K562 (cell line): ENCODE data around the gene CD4. TPM values are rescaled to one million over a fixed set of nuclear protein-coding genes. Genes with fewer than 3 reads are reported as not detected.

Experiments used
- CC2D1A ChIP-seq: fragments of 450-650 bp; IDR thresholded peaks from 2 replicates; pipeline ENCODE4 v1.6.1; 2017; ENCODE audit warnings: mild to moderate bottlenecking
- CHAMP1 ChIP-seq: fragments of 450-650 bp; IDR thresholded peaks from 2 replicates; pipeline ENCODE4 v1.6.1; 2016; ENCODE audit warnings: mild to moderate bottlenecking
- CTBP1 ChIP-seq: fragments of 450-650 bp; IDR thresholded peaks from 2 replicates; pipeline ENCODE4 v1.6.1; 2016; ENCODE audit warnings: borderline replicate concordance
- HNRNPL ChIP-seq: fragments of 200-400 bp; formaldehyde crosslinking; IDR thresholded peaks from 2 replicates; pipeline ENCODE4 v1.6.1; 2017; ENCODE audit warnings: low read depth, mild to moderate bottlenecking, low read length
- PRDM10 ChIP-seq: fragments of 450-650 bp; IDR thresholded peaks from 2 replicates; pipeline ENCODE4 v1.6.1; 2018; ENCODE audit not compliant: partially characterized antibody
- PRMT5 ChIP-seq: sonication (generic); formaldehyde crosslinking; IDR thresholded peaks from 2 replicates; pipeline ENCODE4 v1.5.0; 2020; ENCODE audit warnings: missing genetic modification reagents
- SIN3B ChIP-seq: fragments of 450-650 bp; IDR thresholded peaks from 2 replicates; pipeline ENCODE4 v1.6.1; 2017; ENCODE audit warnings: low read depth, mild to moderate bottlenecking, moderate library complexity
- SMARCA4 ChIP-seq: fragments of 450-650 bp; IDR thresholded peaks from 2 replicates; pipeline ENCODE4 v1.6.1; 2016
- THRA ChIP-seq: fragments of 450-650 bp; IDR thresholded peaks from 2 replicates; pipeline ENCODE4 v1.6.1; 2017; ENCODE audit warnings: mild to moderate bottlenecking, moderate library complexity
- U2AF1 ChIP-seq: fragments of 200-400 bp; formaldehyde crosslinking; optimal IDR thresholded peaks from 2 replicates; pipeline ENCODE3; 2017; ENCODE audit warnings: mild to moderate bottlenecking, low read depth, low read length, moderate library complexity
- ZNF316 ChIP-seq: fragments of 450-650 bp; IDR thresholded peaks from 2 replicates; pipeline ENCODE4 v1.6.1; 2016
- ZNF347 ChIP-seq: fragments of 450-650 bp; formaldehyde crosslinking; IDR thresholded peaks from 2 replicates; pipeline ENCODE4 v1.4.0; 2020; ENCODE audit warnings: low read depth, mild to moderate bottlenecking, moderate library complexity
- ZNF445 ChIP-seq: fragments of 250-450 bp; sonication (Bioruptor Pico); IDR thresholded peaks from 2 replicates; pipeline ENCODE4 v1.4.0; 2020; ENCODE audit warnings: low read depth, mild to moderate bottlenecking, moderate library complexity
- polyA plus RNA-seq, 8 experiments: library from polyadenylated mRNA; depleted of rRNA in 4 of 8; stranded (reverse) in 5 of 8; unstranded in 3 of 8; fragments of >200 nt; fragmentation: Nextera tagmentation in 2 of 8; fragmentation: Illumina TruSeq in 1 of 8; extraction: Ambion mirVana in 2 of 8; extraction: Trizol in 1 of 8; gene quantifications; 2 replicates each; pipeline versions ENCODE4 v1.2.1 to v1.2.3, GENCODE V29; 2011 to 2014; ENCODE audit warnings: inconsistent platforms in 1 of 8, missing spikeins in 1 of 8
- total RNA-seq, 7 experiments: library from RNA; depleted of rRNA in 6 of 7; stranded (reverse); fragments of >200 nt in 6 of 7; fragmentation: Illumina TruSeq in 2 of 7; extraction: Trizol in 2 of 7; gene quantifications; 2 replicates each; pipeline versions ENCODE4 v1.2.1 to v1.2.3, GENCODE V29; 2011 to 2021; ENCODE audit warnings: low replicate concordance in 1 of 7

Gene CD4
- total and polyA plus RNA-seq, 9 of the 15 experiments (the other 6 are each of a cell fraction or from before 2014, with no cell fraction given) = 0.06 to 0.27 (median 0.09) TPM; not detected in 5

DNA sequence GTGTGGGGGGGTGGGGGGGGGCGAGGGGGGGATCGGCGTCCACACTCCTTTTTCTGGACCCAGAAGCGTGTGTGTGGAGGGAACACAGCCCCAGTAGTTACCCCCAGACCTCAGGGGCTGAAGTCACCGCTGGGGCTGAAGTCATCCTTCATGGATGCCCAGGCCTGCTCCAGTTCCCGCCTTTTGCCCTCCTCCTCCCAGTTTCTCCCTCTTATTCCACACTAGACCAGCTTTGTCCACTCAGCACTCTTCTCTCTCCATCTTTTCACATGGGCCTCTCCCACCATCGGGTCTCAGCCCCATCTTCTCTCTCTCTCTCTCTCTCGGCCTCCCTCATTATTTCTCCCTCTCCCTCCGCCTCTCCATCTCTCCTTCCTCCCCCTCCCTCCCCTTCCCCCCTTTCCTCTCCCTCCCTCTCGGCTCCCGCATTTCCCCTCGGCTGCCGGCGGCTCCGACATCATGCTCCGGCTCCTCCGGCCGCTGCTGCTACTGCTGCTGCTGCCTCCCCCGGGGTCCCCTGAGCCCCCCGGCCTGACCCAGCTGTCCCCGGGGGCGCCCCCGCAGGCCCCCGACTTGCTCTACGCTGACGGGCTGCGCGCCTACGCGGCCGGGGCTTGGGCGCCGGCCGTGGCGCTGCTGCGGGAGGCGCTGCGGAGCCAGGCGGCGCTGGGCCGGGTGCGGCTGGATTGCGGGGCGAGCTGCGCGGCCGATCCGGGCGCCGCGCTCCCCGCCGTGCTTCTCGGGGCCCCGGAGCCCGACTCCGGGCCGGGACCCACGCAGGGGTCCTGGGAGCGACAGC lies 38.9 kb downstream of the CD4 start, which contains the start of gene P3H3 (continued):
- TF ChIP-seq PRDM10 (no peak), ZNF316 (peak; percentile 86), CTBP1 (peak; percentile 39; the same call in 1 of the 2 replicates), SMARCA4 (no peak), CC2D1A (0 out of 2 replicates have a peak, but pooled peaks have one; percentile 16), CHAMP1 (no peak), THRA (no peak), PRMT5 (CRISPR knock-in tag) (no peak), ZNF445 (CRISPR knock-in tag) (no peak), ZNF347 (CRISPR knock-in tag) (no peak), HNRNPL (no peak), U2AF1 (no peak), SIN3B (0 out of 2 replicates have a peak, but pooled peaks have one; percentile 23)
